ENCODE results near the gene ZNF496.

DNA sequence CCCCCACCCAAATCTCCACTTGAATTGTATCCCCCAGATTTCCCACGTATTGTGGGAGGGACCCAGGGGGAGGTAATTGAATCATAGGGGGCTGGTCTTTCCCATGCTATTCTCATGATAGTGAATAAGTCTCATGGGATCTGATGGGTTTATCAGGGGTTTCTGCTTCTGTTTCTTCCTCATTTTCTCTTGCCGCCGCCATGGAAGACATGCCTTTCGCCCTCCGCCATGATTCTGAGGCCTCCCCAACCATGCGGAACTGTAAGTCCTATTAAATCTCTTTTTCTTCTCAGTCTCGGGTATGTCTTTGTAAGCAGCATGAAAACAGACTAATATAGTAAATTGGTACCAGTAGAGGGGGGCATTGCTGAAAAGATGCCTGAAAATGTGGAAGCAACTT is 33.4 kb upstream of the ZNF496 start:
- TF ChIP-seq, protein P1, sequence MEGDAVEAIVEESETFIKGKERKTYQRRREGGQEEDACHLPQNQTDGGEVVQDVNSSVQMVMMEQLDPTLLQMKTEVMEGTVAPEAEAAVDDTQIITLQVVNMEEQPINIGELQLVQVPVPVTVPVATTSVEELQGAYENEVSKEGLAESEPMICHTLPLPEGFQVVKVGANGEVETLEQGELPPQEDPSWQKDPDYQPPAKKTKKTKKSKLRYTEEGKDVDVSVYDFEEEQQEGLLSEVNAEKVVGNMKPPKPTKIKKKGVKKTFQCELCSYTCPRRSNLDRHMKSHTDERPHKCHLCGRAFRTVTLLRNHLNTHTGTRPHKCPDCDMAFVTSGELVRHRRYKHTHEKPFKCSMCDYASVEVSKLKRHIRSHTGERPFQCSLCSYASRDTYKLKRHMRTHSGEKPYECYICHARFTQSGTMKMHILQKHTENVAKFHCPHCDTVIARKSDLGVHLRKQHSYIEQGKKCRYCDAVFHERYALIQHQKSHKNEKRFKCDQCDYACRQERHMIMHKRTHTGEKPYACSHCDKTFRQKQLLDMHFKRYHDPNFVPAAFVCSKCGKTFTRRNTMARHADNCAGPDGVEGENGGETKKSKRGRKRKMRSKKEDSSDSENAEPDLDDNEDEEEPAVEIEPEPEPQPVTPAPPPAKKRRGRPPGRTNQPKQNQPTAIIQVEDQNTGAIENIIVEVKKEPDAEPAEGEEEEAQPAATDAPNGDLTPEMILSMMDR (IDR thresholded peaks at IDR 0.05) = no peak
- TF ChIP-seq POLR2A (IDR thresholded peaks at IDR 0.05) = no peak
